SK-N-SH (cell line): ENCODE measurements around the gene RPL37A. TPM values are rescaled to one million over a fixed set of nuclear protein-coding genes. Genes with fewer than 3 reads are reported as not detected.

ENCODE experiments used
- CTCF ChIA-PET: fragments of 300-600, 350-600 bp; formaldehyde crosslinking; extraction: SDS; loops from one replicate; lab custom pipeline; 2021; lab: Yijun Ruan, JAX
- POLR2A ChIA-PET: fragments of 350-600 bp; sonication (Branson Sonifier 250); formaldehyde crosslinking; extraction: SDS; loops from one replicate; lab custom pipeline; 2020; ENCODE audit warnings: antibody characterized with exemption, inconsistent platforms; lab: Yijun Ruan, JAX
- DNase-seq: peaks from one replicate; pipeline ENCODE4 v3.0.0; 2012
- H2AFZ ChIP-seq: fragments of 200-600 bp; sonication (generic); 2 replicates; pipeline ENCODE4 v1.8.1; 2016; ENCODE audit warnings: antibody characterized with exemption, mild to moderate bottlenecking, low read depth
- H3F3A ChIP-seq: fragments of 200-600 bp; sonication (generic); replicated peaks from 2 replicates; pipeline ENCODE3; 2016; ENCODE audit warnings: antibody characterized with exemption, mild to moderate bottlenecking; ENCODE audit not compliant: insufficient read depth
- H3K27ac ChIP-seq, 2 experiments: fragments of 200-500 bp in 1 of 2; fragments of 200-600 bp in 1 of 2; sonication (Bioruptor generic) in 1 of 2; sonication (generic), shearing (Covaris generic) in 1 of 2; 2 replicates each; pipeline versions ENCODE4 v1.5.1 to v1.6.1; 2014 to 2016; ENCODE audit warnings: low read depth in 2 of 2, inconsistent platforms in 1 of 2, low read length in 1 of 2, mild to moderate bottlenecking in 1 of 2, mixed read lengths in 1 of 2
- H3K27me3 ChIP-seq: fragments of 200-600 bp; sonication (generic), shearing (Covaris generic); 2 replicates; pipeline ENCODE4 v1.6.1; 2016; ENCODE audit warnings: mixed run types; ENCODE audit not compliant: insufficient read depth
- H3K36me3 ChIP-seq, 2 experiments: fragments of 200-500 bp in 1 of 2; fragments of 200-600 bp in 1 of 2; sonication (Bioruptor generic) in 1 of 2; sonication (generic) in 1 of 2; replicated peaks in 1 of 2; 2 replicates each; pipeline versions ENCODE3 to v1.5.1; 2014 to 2016; ENCODE audit warnings: low read length in 1 of 2, mild to moderate bottlenecking in 1 of 2; ENCODE audit not compliant: insufficient read depth in 2 of 2, control insufficient read depth in 1 of 2
- H3K4me1 ChIP-seq, 2 experiments: fragments of 200-500 bp in 1 of 2; fragments of 200-600 bp in 1 of 2; sonication (Bioruptor generic) in 1 of 2; sonication (generic), shearing (Covaris generic) in 1 of 2; 2 replicates each; pipeline versions ENCODE4 v1.5.1 to v1.6.1; 2014 to 2016; ENCODE audit warnings: low read depth in 1 of 2, low read length in 1 of 2, mixed run types in 1 of 2; ENCODE audit not compliant: insufficient read depth in 2 of 2, control insufficient read depth in 1 of 2
- H3K4me2 ChIP-seq: fragments of 200-600 bp; sonication (generic), shearing (Covaris generic); 2 replicates; pipeline ENCODE4 v1.6.1; 2017; ENCODE audit warnings: mixed run types
- H3K4me3 ChIP-seq, 2 experiments: fragments of 200-500 bp in 1 of 2; fragments of 200-600 bp in 1 of 2; sonication (Bioruptor generic) in 1 of 2; sonication (generic), shearing (Covaris generic) in 1 of 2; 2 replicates each; pipeline versions ENCODE4 v1.5.1 to v1.8.1; 2014 to 2016; ENCODE audit warnings: low read depth in 2 of 2, inconsistent platforms in 1 of 2, low read length in 1 of 2, mild to moderate bottlenecking in 1 of 2, mixed read lengths in 1 of 2, moderate library complexity in 1 of 2
- H3K79me2 ChIP-seq: fragments of 200-600 bp; sonication (generic); 2 replicates; pipeline ENCODE4 v1.8.1; 2017; ENCODE audit warnings: mild to moderate bottlenecking; ENCODE audit not compliant: insufficient read depth
- H3K9ac ChIP-seq: fragments of 200-600 bp; sonication (generic); 2 replicates; pipeline ENCODE4 v1.6.1; 2017; ENCODE audit warnings: mixed run types
- H3K9me2 ChIP-seq: fragments of 200-600 bp; sonication (generic); 2 replicates; pipeline ENCODE4 v1.6.1; 2017; ENCODE audit warnings: mixed run types
- H3K9me3 ChIP-seq: fragments of 200-600 bp; sonication (generic); 2 replicates; pipeline ENCODE4 v1.6.1; 2017; ENCODE audit warnings: mixed run types, mild to moderate bottlenecking, moderate library complexity
- H4K20me1 ChIP-seq: fragments of 200-600 bp; sonication (generic); 2 replicates; pipeline ENCODE4 v1.6.1; 2017; ENCODE audit warnings: mild to moderate bottlenecking, mixed run types; ENCODE audit not compliant: insufficient read depth
- CHD2 ChIP-seq: fragments of 150-350 bp; IDR thresholded peaks from 2 replicates; pipeline ENCODE4 v1.6.1; 2018; ENCODE audit warnings: low read length; ENCODE audit not compliant: partially characterized antibody
- ELF1 ChIP-seq: IDR thresholded peaks from 2 replicates; pipeline ENCODE4 v1.4.0; 2012
- EP300 ChIP-seq, 2 experiments: IDR thresholded peaks; 2 replicates each; pipeline versions ENCODE4 v1.4.0 to v1.6.1; 2012; ENCODE audit warnings: borderline replicate concordance in 1 of 2, low read depth in 1 of 2, low read length in 1 of 2
- FOXJ3 ChIP-seq: sonication (generic); formaldehyde crosslinking; IDR thresholded peaks from 2 replicates; pipeline ENCODE4 v1.5.1; 2020; ENCODE audit warnings: mild to moderate bottlenecking, missing genetic modification reagents
- GABPA ChIP-seq: IDR thresholded peaks from 2 replicates; pipeline ENCODE4 v1.4.0; 2012; ENCODE audit warnings: low read depth, mild to moderate bottlenecking
- GATA2 ChIP-seq: sonication (generic); formaldehyde crosslinking; IDR thresholded peaks from 2 replicates; pipeline ENCODE4 v1.5.0; 2020; ENCODE audit warnings: mild to moderate bottlenecking, missing genetic modification reagents
- MAX ChIP-seq: IDR thresholded peaks from 2 replicates; pipeline ENCODE4 v1.4.0; 2012; ENCODE audit warnings: low read depth
- MEF2A ChIP-seq: IDR thresholded peaks from 2 replicates; pipeline ENCODE4 v1.4.0; 2012; ENCODE audit warnings: low read depth, borderline replicate concordance
- MXI1 ChIP-seq: IDR thresholded peaks from 2 replicates; pipeline ENCODE4 v1.6.1; 2012; ENCODE audit warnings: mild to moderate bottlenecking, low read depth, low read length, improper control_type of control experiment
- NFIC ChIP-seq: IDR thresholded peaks from 2 replicates; pipeline ENCODE4 v1.4.0; 2012; ENCODE audit warnings: borderline replicate concordance
- PBX3 ChIP-seq: IDR thresholded peaks from 2 replicates; pipeline ENCODE4; 2012
- POLR2AphosphoS5 ChIP-seq: IDR thresholded peaks from 2 replicates; pipeline ENCODE4 v1.6.1; 2012; ENCODE audit warnings: low read depth, low read length
- RCOR1 ChIP-seq: fragments of 150-350 bp; IDR thresholded peaks from 2 replicates; pipeline ENCODE4 v1.6.1; 2017; ENCODE audit warnings: antibody characterized with exemption, low read length
- REST ChIP-seq: IDR thresholded peaks from 2 replicates; pipeline ENCODE4 v1.6.1; 2012; ENCODE audit warnings: mild to moderate bottlenecking, low read depth, low read length, moderate library complexity
- RXRA ChIP-seq: IDR thresholded peaks from 2 replicates; pipeline ENCODE4 v1.4.0; 2012; ENCODE audit warnings: low read depth, mild to moderate bottlenecking, borderline replicate concordance
- TCF12 ChIP-seq: IDR thresholded peaks from 2 replicates; pipeline ENCODE4 v1.4.0; 2012
- TEAD4 ChIP-seq: IDR thresholded peaks from 2 replicates; pipeline ENCODE4 v1.4.0; 2012; ENCODE audit warnings: mild to moderate bottlenecking, borderline replicate concordance; ENCODE audit not compliant: insufficient read depth
- USF2 ChIP-seq: fragments of 150-350 bp; IDR thresholded peaks from 2 replicates; pipeline ENCODE4 v1.6.1; 2017; ENCODE audit warnings: antibody characterized with exemption, low read length, low read depth, borderline replicate concordance
- WGBS: methylation state at CpG from one replicate; pipeline ENCODE4 v1.1.6; 2017; ENCODE audit warnings: low lambda C conversion rate; 5-methylcytosine and 5-hydroxymethylcytosine counted together
- polyA plus RNA-seq, 3 experiments: library from polyadenylated mRNA; depleted of rRNA; stranded (reverse); fragments of >200 nt; gene quantifications; 2 replicates each; pipeline ENCODE4 v1.2.3, GENCODE V29; 2012
- TF ChIP-seq, protein P1 (sequence below): IDR thresholded peaks from 2 replicates; pipeline ENCODE4 v1.4.0; 2012; ENCODE audit warnings: low read depth, borderline replicate concordance

Gene RPL37A
- polyA plus RNA-seq, 1 of the 3 experiments (the other 2 are of a cell fraction) = 2,018 TPM

GRCh38 chr2:216465579-216466195 is 33.0 kb upstream of the RPL37A start:
- no peaks in the 10 kb centered on the region for H3K27me3 ChIP-seq
- POLR2A ChIA-PET = interaction anchor here (0.7 kb wide), 1 partner anchor 15 kb away, joined by 5 read pairs; no protein-coding TSS in a partner anchor
- no peaks in the 10 kb centered on the region for H3K9me3 ChIP-seq
- H2AFZ ChIP-seq = no peak overlapping the region
- peak; percentile 76 for DNase-seq
- H3K9me2 ChIP-seq = no peaks in the 10 kb centered on the region
- H3K9ac ChIP-seq = no peak overlapping the region
- peaks cover 8 to 17% of the 10 kb centered on the region in 2 experiments for H3K36me3 ChIP-seq
- H3K27ac ChIP-seq = peak overlapping the region in 1 of 2 experiments; percentile 74; a peak in 3 of 4 replicates
- TF ChIP-seq EP300 (IDR thresholded peaks at IDR 0.05; ENCODE audit: borderline replicate concordance in 1 of 2, low read depth in 1 of 2, low read length in 1 of 2) (peak in 1 of 2 experiments; percentile 69; a peak in 2 of 4 replicates), FOXJ3 (CRISPR knock-in tag) (0 out of 2 replicates have a peak, but pooled peaks have one; percentile 62), TCF12 (peak; percentile 83), TEAD4 (no peak), CHD2 (peak; percentile 41), GATA2 (CRISPR knock-in tag) (peak; percentile 49), POLR2AphosphoS5 (peak; percentile 15; the same call in 1 of the 2 replicates), RXRA (no peak), RCOR1 (peak; percentile 56), MXI1 (0 out of 2 replicates have a peak, but pooled peaks have one; percentile 25)
- H4K20me1 ChIP-seq = no peaks in the 10 kb centered on the region
- WGBS = 32% methylated on average over 5 of the region's 5 CpGs
- H3K4me2 ChIP-seq = no peak overlapping the region
- no peaks in the 10 kb centered on the region for H3K79me2 ChIP-seq
- H3K4me3 ChIP-seq = no peak overlapping the region
- H3K4me1 ChIP-seq = peaks cover 0 to 15% of the 10 kb centered on the region in 2 experiments; a peak in 2 of 4 replicates
- H3F3A ChIP-seq = peaks cover 17% of the 10 kb centered on the region
- CTCF ChIA-PET = interaction anchor here (0.7 to 1.6 kb wide), 4 partner anchors 16 to 356 kb away, joined by 3 read pairs; no protein-coding TSS in a partner anchor

DNA sequence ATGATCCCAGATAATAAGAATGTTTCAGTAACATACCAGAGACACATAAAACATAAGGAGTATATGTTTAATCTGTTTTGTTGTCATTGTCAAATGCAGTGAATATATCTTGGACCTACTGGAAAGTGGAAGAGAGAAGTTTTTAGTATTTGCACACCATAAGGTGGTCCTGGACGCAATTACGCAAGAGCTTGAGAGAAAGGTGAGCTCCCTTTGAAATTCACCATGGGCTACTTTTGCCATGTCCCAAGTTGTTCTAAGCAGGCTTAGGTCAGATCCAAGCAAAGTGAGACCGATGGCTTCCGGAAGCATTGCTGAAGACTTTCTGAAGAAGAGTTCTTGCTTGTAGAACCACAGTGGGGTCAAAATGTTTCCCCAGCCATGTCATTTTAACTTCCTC is 30.8 kb upstream of the RPL37A start:
- 96% methylated on average over 4 of the region's 4 CpGs for WGBS
- Histone ChIP-seq H3K4me2 (no peak overlapping the region), H3F3A (peaks cover 25% of the 10 kb centered on the region), H3K9ac (no peak overlapping the region), H3K27ac (peak overlapping the region in 1 of 2 experiments; percentile 23; a peak in 1 of 4 replicates), H3K27me3 (no peaks in the 10 kb centered on the region), H3K79me2 (no peaks in the 10 kb centered on the region), H3K9me2 (no peaks in the 10 kb centered on the region), H3K9me3 (no peaks in the 10 kb centered on the region), H3K4me3 (no peak overlapping the region), H4K20me1 (no peaks in the 10 kb centered on the region), H2AFZ (no peak overlapping the region), H3K36me3 (peaks cover 12 to 32% of the 10 kb centered on the region in 2 experiments), H3K4me1 (peaks cover 0 to 15% of the 10 kb centered on the region in 2 experiments; a peak in 2 of 4 replicates)
- no peak for TF ChIP-seq PBX3
- TF ChIP-seq ELF1 = no peak
- no peak for TF ChIP-seq MEF2A
- TF ChIP-seq TCF12 = no peak
- TF ChIP-seq, protein P1, sequence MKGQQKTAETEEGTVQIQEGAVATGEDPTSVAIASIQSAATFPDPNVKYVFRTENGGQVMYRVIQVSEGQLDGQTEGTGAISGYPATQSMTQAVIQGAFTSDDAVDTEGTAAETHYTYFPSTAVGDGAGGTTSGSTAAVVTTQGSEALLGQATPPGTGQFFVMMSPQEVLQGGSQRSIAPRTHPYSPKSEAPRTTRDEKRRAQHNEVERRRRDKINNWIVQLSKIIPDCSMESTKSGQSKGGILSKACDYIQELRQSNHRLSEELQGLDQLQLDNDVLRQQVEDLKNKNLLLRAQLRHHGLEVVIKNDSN = no peak
- no peak for TF ChIP-seq EP300 (IDR thresholded peaks at IDR 0.05; ENCODE audit: borderline replicate concordance in 1 of 2, low read depth in 1 of 2, low read length in 1 of 2)
- no peak for TF ChIP-seq NFIC
- TF ChIP-seq REST = no peak
- TF ChIP-seq USF2 = no peak
- no peak for TF ChIP-seq FOXJ3 (CRISPR knock-in tag)
- TF ChIP-seq MAX = no peak
- TF ChIP-seq GABPA = no peak
- ChIA-PET POLR2A (no interaction called here), CTCF (interaction anchor here (0.8 kb wide), 1 partner anchor 22 kb away, joined by 3 read pairs; no protein-coding TSS in a partner anchor)
- DNase-seq = no peak
